GM23338 (cell line): ENCODE measurements around the gene CEP131. TPM values are rescaled to one million over a fixed set of nuclear protein-coding genes. Genes with fewer than 3 reads are reported as not detected.

Experiments used
- CREB1 ChIP-seq: fragments of 250-450 bp; sonication (Bioruptor Pico); IDR thresholded peaks from 2 replicates; pipeline ENCODE4 v1.5.0; 2020; ENCODE audit warnings: low read depth, mild to moderate bottlenecking, moderate library complexity
- EZH2phosphoT487 ChIP-seq: fragments of 200-600 bp; sonication (generic); IDR thresholded peaks from one replicate; pipeline ENCODE4 v1.8.1; 2018; ENCODE audit warnings: antibody characterized with exemption; ENCODE audit not compliant: unreplicated experiment
- JUNB ChIP-seq: IDR thresholded peaks from one replicate; pipeline ENCODE4 v1.6.1; 2016; ENCODE audit warnings: antibody characterized with exemption; ENCODE audit not compliant: unreplicated experiment
- NANOG ChIP-seq: IDR thresholded peaks from 2 replicates; pipeline ENCODE4 v1.6.1; 2016; ENCODE audit warnings: antibody characterized with exemption, borderline replicate concordance
- polyA plus RNA-seq: library from polyadenylated mRNA; unstranded; fragments of >200 nt; fragmentation: Nextera tagmentation; extraction: Ambion mirVana; gene quantifications from 2 replicates; pipeline ENCODE4 v1.2.1, GENCODE V29; 2016
- total RNA-seq: library from RNA; depleted of rRNA; stranded (reverse); fragments of >200 nt; shearing (Covaris generic); gene quantifications from 2 replicates; pipeline ENCODE4 v1.2.3, GENCODE V29; 2014
- TF ChIP-seq, protein P1 (sequence below): fragments of 250-450 bp; sonication (Bioruptor Pico); IDR thresholded peaks from 2 replicates; pipeline ENCODE4 v1.5.0; 2020; ENCODE audit warnings: mild to moderate bottlenecking, moderate library complexity
- TF ChIP-seq, protein P2 (sequence below): IDR thresholded peaks from one replicate; pipeline ENCODE4 v1.6.1; 2018; ENCODE audit warnings: antibody characterized with exemption; ENCODE audit not compliant: unreplicated experiment
- TF ChIP-seq, protein P3 (sequence below): IDR thresholded peaks from 2 replicates; pipeline ENCODE4 v1.6.1; 2016; ENCODE audit warnings: antibody characterized with exemption

CEP131 gene
- total and polyA plus RNA-seq, 2 experiments from 2014 or later = 26.8 to 35.5 TPM

DNA sequence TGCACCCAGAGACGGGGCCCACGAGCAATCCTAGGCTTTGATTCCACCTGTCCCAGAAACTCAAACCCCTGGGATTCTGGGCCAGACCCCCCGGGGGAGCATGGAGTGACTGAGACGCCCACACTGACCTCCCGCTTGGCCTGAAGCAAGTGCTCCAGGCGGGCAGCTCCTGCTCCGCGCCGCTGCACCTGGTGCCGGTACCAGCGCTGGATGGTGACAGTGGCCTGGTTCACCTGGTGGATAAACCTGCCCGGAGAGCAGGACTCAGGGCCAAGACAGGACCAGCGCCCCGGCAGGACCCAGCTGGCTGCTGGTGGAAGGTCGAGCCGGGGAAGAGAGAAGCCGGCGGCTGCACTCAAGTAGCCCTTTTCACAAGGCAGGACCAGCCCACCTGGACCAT, 22.6 kb downstream of the CEP131 start (continued):
- TF ChIP-seq, protein P1, sequence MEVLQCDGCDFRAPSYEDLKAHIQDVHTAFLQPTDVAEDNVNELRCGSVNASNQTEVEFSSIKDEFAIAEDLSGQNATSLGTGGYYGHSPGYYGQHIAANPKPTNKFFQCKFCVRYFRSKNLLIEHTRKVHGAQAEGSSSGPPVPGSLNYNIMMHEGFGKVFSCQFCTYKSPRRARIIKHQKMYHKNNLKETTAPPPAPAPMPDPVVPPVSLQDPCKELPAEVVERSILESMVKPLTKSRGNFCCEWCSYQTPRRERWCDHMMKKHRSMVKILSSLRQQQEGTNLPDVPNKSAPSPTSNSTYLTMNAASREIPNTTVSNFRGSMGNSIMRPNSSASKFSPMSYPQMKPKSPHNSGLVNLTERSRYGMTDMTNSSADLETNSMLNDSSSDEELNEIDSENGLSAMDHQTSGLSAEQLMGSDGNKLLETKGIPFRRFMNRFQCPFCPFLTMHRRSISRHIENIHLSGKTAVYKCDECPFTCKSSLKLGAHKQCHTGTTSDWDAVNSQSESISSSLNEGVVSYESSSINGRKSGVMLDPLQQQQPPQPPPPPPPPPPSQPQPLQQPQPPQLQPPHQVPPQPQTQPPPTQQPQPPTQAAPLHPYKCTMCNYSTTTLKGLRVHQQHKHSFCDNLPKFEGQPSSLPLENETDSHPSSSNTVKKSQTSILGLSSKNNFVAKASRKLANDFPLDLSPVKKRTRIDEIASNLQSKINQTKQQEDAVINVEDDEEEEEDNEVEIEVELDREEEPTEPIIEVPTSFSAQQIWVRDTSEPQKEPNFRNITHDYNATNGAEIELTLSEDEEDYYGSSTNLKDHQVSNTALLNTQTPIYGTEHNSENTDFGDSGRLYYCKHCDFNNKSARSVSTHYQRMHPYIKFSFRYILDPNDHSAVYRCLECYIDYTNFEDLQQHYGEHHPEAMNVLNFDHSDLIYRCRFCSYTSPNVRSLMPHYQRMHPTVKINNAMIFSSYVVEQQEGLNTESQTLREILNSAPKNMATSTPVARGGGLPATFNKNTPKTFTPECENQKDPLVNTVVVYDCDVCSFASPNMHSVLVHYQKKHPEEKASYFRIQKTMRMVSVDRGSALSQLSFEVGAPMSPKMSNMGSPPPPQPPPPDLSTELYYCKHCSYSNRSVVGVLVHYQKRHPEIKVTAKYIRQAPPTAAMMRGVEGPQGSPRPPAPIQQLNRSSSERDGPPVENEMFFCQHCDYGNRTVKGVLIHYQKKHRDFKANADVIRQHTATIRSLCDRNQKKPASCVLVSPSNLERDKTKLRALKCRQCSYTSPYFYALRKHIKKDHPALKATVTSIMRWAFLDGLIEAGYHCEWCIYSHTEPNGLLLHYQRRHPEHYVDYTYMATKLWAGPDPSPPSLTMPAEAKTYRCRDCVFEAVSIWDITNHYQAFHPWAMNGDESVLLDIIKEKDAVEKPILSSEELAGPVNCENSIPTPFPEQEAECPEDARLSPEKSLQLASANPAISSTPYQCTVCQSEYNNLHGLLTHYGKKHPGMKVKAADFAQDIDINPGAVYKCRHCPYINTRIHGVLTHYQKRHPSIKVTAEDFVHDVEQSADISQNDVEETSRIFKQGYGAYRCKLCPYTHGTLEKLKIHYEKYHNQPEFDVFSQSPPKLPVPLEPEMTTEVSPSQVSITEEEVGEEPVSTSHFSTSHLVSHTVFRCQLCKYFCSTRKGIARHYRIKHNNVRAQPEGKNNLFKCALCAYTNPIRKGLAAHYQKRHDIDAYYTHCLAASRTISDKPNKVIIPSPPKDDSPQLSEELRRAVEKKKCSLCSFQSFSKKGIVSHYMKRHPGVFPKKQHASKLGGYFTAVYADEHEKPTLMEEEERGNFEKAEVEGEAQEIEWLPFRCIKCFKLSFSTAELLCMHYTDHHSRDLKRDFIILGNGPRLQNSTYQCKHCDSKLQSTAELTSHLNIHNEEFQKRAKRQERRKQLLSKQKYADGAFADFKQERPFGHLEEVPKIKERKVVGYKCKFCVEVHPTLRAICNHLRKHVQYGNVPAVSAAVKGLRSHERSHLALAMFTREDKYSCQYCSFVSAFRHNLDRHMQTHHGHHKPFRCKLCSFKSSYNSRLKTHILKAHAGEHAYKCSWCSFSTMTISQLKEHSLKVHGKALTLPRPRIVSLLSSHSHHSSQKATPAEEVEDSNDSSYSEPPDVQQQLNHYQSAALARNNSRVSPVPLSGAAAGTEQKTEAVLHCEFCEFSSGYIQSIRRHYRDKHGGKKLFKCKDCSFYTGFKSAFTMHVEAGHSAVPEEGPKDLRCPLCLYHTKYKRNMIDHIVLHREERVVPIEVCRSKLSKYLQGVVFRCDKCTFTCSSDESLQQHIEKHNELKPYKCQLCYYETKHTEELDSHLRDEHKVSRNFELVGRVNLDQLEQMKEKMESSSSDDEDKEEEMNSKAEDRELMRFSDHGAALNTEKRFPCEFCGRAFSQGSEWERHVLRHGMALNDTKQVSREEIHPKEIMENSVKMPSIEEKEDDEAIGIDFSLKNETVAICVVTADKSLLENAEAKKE (CRISPR knock-in tag) = no peak
- TF ChIP-seq, protein P2, sequence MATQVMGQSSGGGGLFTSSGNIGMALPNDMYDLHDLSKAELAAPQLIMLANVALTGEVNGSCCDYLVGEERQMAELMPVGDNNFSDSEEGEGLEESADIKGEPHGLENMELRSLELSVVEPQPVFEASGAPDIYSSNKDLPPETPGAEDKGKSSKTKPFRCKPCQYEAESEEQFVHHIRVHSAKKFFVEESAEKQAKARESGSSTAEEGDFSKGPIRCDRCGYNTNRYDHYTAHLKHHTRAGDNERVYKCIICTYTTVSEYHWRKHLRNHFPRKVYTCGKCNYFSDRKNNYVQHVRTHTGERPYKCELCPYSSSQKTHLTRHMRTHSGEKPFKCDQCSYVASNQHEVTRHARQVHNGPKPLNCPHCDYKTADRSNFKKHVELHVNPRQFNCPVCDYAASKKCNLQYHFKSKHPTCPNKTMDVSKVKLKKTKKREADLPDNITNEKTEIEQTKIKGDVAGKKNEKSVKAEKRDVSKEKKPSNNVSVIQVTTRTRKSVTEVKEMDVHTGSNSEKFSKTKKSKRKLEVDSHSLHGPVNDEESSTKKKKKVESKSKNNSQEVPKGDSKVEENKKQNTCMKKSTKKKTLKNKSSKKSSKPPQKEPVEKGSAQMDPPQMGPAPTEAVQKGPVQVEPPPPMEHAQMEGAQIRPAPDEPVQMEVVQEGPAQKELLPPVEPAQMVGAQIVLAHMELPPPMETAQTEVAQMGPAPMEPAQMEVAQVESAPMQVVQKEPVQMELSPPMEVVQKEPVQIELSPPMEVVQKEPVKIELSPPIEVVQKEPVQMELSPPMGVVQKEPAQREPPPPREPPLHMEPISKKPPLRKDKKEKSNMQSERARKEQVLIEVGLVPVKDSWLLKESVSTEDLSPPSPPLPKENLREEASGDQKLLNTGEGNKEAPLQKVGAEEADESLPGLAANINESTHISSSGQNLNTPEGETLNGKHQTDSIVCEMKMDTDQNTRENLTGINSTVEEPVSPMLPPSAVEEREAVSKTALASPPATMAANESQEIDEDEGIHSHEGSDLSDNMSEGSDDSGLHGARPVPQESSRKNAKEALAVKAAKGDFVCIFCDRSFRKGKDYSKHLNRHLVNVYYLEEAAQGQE = no peak
- TF ChIP-seq CREB1 = no peak
- no peak for TF ChIP-seq NANOG
- TF ChIP-seq, protein P3, sequence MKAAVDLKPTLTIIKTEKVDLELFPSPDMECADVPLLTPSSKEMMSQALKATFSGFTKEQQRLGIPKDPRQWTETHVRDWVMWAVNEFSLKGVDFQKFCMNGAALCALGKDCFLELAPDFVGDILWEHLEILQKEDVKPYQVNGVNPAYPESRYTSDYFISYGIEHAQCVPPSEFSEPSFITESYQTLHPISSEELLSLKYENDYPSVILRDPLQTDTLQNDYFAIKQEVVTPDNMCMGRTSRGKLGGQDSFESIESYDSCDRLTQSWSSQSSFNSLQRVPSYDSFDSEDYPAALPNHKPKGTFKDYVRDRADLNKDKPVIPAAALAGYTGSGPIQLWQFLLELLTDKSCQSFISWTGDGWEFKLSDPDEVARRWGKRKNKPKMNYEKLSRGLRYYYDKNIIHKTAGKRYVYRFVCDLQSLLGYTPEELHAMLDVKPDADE = no peak
- no peak for TF ChIP-seq JUNB
- TF ChIP-seq EZH2phosphoT487 = no peak
